ENCODE data around the gene EIF3A. TPM values are rescaled to one million over a fixed set of nuclear protein-coding genes. Genes with fewer than 3 reads are reported as not detected.
A peak's percentile ranks its signal among the peaks of the same experiment; 100 is the strongest.

EIF3A gene
- total RNA-seq, 1 donor: 135 TPM

GRCh38 chr10:119025776-119026175 lies 54.8 kb downstream of the EIF3A start:
- no peaks in the 10 kb centered on the region for H3K36me3 ChIP-seq (ENCODE audit: insufficient read depth, low read length)
- H3K79me2 ChIP-seq (ENCODE audit: insufficient read depth, low read length): no peaks in the 10 kb centered on the region
- H3K27me3 ChIP-seq (ENCODE audit: insufficient read depth, low read length): no peaks in the 10 kb centered on the region
- no peak overlapping the region for H3K4me2 ChIP-seq (ENCODE audit: insufficient read depth, low read length)
- peaks cover 28% of the 10 kb centered on the region for H3K4me1 ChIP-seq (ENCODE audit: insufficient read depth, low read length)
- H3K4me3 ChIP-seq (ENCODE audit: insufficient read depth, low read length): no peak overlapping the region
- no peak overlapping the region for H3K27ac ChIP-seq (ENCODE audit: low read depth, low read length)
- no peak for TF ChIP-seq CTCF (IDR thresholded peaks at IDR 0.05; ENCODE audit: extremely low read depth, low read depth, low read length)
- peaks cover 2% of the 10 kb centered on the region for H4K20me1 ChIP-seq (ENCODE audit: insufficient read depth, low read length)
- H2AFZ ChIP-seq (ENCODE audit: low read length): no peak overlapping the region
- H3K9me3 ChIP-seq (ENCODE audit: low read depth, low read length): no peaks in the 10 kb centered on the region
- DNase-seq (ENCODE audit: insufficient read length, low spot score, missing footprints): no peak

DNA sequence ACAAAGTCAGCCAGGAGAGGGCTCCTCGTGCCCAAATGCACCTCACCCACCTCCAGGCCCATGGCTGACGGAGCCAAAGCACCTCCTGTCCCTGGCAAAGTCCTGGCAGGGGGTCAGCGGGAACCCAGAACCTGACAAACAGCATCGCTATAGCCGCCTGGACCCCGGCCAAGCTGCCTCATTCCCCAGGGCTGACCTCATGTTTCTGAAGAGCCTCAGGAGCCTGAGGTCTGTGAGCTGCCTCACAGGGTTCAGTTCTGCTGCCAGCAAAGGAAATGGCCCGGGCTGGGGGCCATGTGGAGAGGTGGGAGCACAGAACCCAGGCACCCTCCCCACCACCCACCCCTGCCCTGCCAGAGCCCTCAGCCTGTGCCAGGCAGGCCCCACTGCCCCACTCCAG lies 55.3 kb downstream of the EIF3A start:
- peak; percentile 93 for DNase-seq (ENCODE audit: insufficient read length, low spot score, missing footprints)
- Histone ChIP-seq H3K9me3 (ENCODE audit: low read depth, low read length) (no peaks in the 10 kb centered on the region), H3K79me2 (ENCODE audit: insufficient read depth, low read length) (no peaks in the 10 kb centered on the region), H3K36me3 (ENCODE audit: insufficient read depth, low read length) (no peaks in the 10 kb centered on the region), H4K20me1 (ENCODE audit: insufficient read depth, low read length) (no peaks in the 10 kb centered on the region), H3K4me2 (ENCODE audit: insufficient read depth, low read length) (no peak overlapping the region), H3K27me3 (ENCODE audit: insufficient read depth, low read length) (no peaks in the 10 kb centered on the region), H3K4me3 (ENCODE audit: insufficient read depth, low read length) (no peak overlapping the region), H2AFZ (ENCODE audit: low read length) (no peak overlapping the region), H3K4me1 (ENCODE audit: insufficient read depth, low read length) (peaks cover 30% of the 10 kb centered on the region), H3K27ac (ENCODE audit: low read depth, low read length) (no peak overlapping the region)
- TF ChIP-seq CTCF (IDR thresholded peaks at IDR 0.05; ENCODE audit: extremely low read depth, low read depth, low read length): no peak

DNA sequence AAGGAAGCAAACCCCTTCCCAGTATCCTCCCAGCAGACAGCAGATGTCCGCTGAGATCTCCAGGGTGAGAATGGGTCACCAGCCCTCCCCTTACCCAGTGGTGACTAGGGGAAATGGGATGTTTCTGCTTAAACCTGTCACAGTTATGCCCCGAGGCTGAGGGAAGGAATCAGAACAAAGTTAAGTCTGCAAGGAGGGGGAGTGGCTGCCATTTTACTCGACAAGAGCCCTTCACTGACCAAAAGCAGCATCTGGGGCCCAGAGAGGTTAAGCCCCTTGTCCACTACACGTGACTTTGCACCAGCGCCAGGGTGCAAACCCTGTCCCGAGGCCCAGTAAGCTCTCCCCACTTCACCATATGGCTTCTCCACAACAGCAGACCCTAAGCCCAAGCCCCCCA lies 55.7 kb downstream of the EIF3A start:
- Histone ChIP-seq H3K27me3 (ENCODE audit: insufficient read depth, low read length) (no peaks in the 10 kb centered on the region), H3K9me3 (ENCODE audit: low read depth, low read length) (no peaks in the 10 kb centered on the region), H3K4me3 (ENCODE audit: insufficient read depth, low read length) (no peak overlapping the region), H3K79me2 (ENCODE audit: insufficient read depth, low read length) (no peaks in the 10 kb centered on the region), H3K4me1 (ENCODE audit: insufficient read depth, low read length) (peaks cover 34% of the 10 kb centered on the region), H4K20me1 (ENCODE audit: insufficient read depth, low read length) (no peaks in the 10 kb centered on the region), H3K4me2 (ENCODE audit: insufficient read depth, low read length) (no peak overlapping the region), H2AFZ (ENCODE audit: low read length) (no peak overlapping the region), H3K27ac (ENCODE audit: low read depth, low read length) (no peak overlapping the region), H3K36me3 (ENCODE audit: insufficient read depth, low read length) (no peaks in the 10 kb centered on the region)
- no peak for TF ChIP-seq CTCF (IDR thresholded peaks at IDR 0.05; ENCODE audit: extremely low read depth, low read depth, low read length)
- DNase-seq (ENCODE audit: insufficient read length, low spot score, missing footprints): no peak

DNA sequence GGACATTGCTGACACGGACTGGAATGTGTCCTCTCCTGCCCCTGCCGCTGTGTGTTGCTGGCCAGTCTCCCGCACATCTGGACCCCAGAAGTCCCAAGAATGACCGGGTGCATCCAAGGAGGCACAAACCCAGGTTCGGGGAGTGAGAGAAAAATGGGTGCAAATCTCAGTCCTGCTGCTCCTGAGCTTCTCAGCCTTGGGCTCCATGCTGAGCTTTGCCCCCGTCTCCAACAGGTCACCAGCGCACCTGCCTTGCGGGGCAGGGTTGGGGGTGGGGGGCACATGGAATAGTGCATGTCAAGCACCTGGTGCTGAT lies 57.1 kb downstream of the EIF3A start:
- Histone ChIP-seq H3K4me3 (ENCODE audit: insufficient read depth, low read length) (peak overlapping the region; percentile 13), H3K4me1 (ENCODE audit: insufficient read depth, low read length) (peaks cover 34% of the 10 kb centered on the region), H3K4me2 (ENCODE audit: insufficient read depth, low read length) (peak overlapping the region; percentile 45), H3K27ac (ENCODE audit: low read depth, low read length) (no peak overlapping the region), H4K20me1 (ENCODE audit: insufficient read depth, low read length) (no peaks in the 10 kb centered on the region), H2AFZ (ENCODE audit: low read length) (peak overlapping the region; percentile 30), H3K27me3 (ENCODE audit: insufficient read depth, low read length) (no peaks in the 10 kb centered on the region), H3K36me3 (ENCODE audit: insufficient read depth, low read length) (no peaks in the 10 kb centered on the region), H3K9me3 (ENCODE audit: low read depth, low read length) (no peaks in the 10 kb centered on the region), H3K79me2 (ENCODE audit: insufficient read depth, low read length) (no peaks in the 10 kb centered on the region)
- DNase-seq (ENCODE audit: insufficient read length, low spot score, missing footprints): no peak
- TF ChIP-seq CTCF (IDR thresholded peaks at IDR 0.05; ENCODE audit: extremely low read depth, low read depth, low read length): no peak

Measured in osteoblast (primary cell).